AG09309 (cell line): ENCODE results near the gene STEAP1B.

Source experiments
- DNase-seq: peaks from one replicate; pipeline ENCODE4 v3.0.0-alpha.2; 2010; ENCODE audit warnings: low read depth
- H3K4me3 ChIP-seq: 2 replicates; pipeline ENCODE4 v1.5.1; 2011; ENCODE audit warnings: mild to moderate bottlenecking, low read depth, low read length, moderate library complexity; ENCODE audit not compliant: control insufficient read depth
- TF ChIP-seq, protein P1 (sequence below): IDR thresholded peaks from 2 replicates; pipeline ENCODE4 v1.5.1; 2011; ENCODE audit warnings: mild to moderate bottlenecking, low read depth, low read length, inconsistent platforms; ENCODE audit not compliant: insufficient read depth, control insufficient read depth; ENCODE audit errors: missing control alignments

The STEAP1B gene

DNA sequence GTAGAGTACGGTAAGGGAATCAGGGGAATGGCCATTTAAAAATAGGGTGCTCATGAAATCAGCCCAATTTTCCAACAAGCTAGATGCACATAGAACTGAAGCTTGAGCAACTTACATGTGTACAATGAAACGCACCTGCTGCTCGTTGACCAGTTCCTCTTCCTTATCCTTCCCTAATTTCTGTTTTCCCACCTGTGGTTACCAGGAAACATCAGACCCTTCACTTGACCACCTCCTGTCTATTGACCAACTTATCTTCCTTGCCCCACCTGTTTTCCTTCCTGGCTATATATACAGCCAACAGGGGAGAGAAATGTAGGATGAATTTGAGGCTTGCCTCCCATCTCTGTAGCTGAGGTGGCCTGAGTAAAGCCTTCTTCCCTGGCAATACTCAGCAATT lies 105.2 kb downstream of the STEAP1B start:
- no peak for DNase-seq
- TF ChIP-seq, protein P1, sequence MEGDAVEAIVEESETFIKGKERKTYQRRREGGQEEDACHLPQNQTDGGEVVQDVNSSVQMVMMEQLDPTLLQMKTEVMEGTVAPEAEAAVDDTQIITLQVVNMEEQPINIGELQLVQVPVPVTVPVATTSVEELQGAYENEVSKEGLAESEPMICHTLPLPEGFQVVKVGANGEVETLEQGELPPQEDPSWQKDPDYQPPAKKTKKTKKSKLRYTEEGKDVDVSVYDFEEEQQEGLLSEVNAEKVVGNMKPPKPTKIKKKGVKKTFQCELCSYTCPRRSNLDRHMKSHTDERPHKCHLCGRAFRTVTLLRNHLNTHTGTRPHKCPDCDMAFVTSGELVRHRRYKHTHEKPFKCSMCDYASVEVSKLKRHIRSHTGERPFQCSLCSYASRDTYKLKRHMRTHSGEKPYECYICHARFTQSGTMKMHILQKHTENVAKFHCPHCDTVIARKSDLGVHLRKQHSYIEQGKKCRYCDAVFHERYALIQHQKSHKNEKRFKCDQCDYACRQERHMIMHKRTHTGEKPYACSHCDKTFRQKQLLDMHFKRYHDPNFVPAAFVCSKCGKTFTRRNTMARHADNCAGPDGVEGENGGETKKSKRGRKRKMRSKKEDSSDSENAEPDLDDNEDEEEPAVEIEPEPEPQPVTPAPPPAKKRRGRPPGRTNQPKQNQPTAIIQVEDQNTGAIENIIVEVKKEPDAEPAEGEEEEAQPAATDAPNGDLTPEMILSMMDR, result no peak
- no peak overlapping the region for H3K4me3 ChIP-seq

DNA sequence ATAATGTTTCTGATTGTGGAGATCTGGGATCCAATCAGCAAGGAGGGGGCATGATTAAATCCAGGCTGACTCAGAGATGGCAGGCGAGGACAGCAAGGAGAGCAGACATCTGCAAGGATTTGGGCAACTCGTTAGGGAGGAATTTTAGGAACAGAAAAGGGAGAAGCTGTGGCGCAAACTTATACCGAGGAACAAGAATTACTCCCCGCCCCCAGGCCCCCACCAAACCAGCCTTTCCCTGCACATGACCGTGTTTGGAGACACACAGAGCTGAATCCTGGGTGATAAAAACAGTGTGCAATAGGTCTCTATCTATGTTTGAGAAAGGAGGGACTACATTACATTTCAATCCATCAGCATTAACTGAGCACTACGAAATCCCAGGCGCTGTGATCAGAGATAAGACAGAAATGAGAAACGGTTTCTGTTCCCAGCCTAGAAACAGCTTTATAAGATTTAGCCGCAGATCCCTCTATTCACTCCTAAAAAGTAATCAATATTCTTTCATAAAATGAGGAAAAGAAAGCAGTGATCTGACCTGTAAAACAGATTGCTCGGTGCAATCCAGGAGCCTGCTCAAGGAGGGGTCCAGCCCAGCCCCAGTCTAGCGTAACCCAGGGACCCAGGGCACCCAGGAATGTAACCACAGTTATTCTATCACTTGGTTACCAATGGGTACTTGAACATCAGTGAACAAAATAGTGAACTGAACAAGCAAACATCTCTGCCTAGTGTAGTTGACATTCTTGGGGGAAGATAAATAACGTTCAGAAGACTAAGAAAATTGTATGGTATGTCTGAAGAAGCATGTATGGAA lies 105.9 kb downstream of the STEAP1B start:
- no peak overlapping the region for H3K4me3 ChIP-seq
- DNase-seq, result peak; percentile 18
- TF ChIP-seq, protein P1, result no peak

DNA sequence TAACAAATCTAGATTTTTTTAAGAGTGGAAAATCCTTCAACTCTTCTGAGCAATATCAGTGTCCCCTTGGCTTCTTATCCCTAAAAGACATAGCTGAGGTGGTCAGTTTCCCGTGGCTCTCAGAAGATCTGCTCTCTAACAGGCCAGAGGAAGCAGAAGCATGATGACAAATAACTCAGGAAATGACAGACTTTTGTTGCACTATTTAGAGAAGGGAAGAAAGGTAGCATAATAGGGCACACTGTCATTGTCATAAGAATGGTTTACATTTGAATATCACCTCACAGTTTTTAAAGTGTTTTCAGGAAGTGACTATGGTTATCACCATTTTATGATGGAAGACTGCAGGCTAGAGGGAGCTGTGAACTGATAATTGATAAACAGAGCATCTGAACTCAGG lies 109.5 kb downstream of the STEAP1B start:
- TF ChIP-seq, protein P1, result no peak
- DNase-seq, result no peak
- H3K4me3 ChIP-seq, result no peak overlapping the region

DNA sequence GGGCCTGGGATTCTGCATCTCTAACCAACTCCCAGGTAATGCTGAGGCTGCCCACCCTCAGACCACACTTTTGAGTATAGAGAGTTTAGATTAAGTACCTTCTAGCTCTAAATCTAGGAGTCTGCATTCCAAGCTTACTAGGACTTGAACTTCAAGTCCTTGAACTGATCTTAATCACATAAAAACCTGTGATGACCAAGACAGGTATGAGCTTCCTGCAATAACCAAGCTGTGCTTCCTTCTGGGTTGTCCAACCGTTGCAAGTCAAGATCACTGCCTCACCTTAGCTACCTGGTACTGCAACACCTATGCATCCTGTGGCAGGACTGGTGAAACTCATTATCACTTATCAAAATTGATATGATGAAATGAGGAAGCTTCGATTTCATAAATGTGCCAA lies 110.1 kb downstream of the STEAP1B start:
- H3K4me3 ChIP-seq, result no peak overlapping the region

DNA sequence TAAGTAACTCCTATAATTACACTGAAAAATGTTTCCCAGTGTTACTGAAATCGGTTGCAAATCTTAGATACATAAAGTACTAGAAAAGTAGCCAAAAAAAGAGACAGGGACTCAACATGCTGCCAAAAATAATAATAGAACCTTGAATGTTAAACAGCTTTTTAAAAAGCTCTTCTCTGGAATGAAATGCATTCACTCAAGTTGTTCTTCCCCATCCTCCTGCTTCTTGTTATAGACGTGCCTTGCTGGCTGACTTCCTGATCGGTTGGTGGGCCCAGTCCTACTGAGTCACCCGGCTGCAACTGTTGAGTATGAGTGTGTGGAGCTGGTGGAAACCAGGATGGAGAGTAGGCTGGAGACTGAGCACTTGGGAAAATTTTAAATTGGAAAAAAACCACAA lies 112.4 kb downstream of the STEAP1B start:
- TF ChIP-seq, protein P1, result no peak
- peak; percentile 78 for DNase-seq
- no peak overlapping the region for H3K4me3 ChIP-seq

More for the DNA sequence above, 110.1 kb downstream of the STEAP1B start:
- TF ChIP-seq, protein P1, result no peak
- DNase-seq, result no peak

DNA sequence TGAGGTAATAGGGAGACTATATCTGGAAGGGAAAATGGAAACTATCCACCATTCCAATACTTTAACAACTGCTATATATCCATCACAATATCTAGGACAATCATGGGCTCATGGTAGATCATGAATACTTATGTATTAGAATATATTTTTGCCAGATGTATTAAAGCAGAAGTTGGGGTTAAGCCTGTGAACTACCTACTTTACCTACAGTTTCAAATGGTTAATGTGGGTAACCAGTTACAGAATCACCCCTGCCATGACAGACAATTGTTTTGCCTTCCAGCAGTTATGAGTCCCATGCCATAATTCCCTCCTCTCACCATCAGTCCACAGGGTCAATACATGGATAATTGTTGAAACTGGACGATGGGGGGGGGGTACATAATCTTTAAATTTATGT lies 113.1 kb downstream of the STEAP1B start:
- H3K4me3 ChIP-seq, result no peak overlapping the region
- TF ChIP-seq, protein P1, result no peak
- DNase-seq, result no peak
